HL-60 (cell line): ENCODE measurements around the gene NKD2.

Experiments
- GABPA ChIP-seq: IDR thresholded peaks from 2 replicates; pipeline ENCODE4 v1.6.1; 2012; ENCODE audit warnings: low read depth
- POLR2AphosphoS5 ChIP-seq: IDR thresholded peaks from 2 replicates; pipeline ENCODE4 v1.6.1; 2012; ENCODE audit warnings: low read depth
- TF ChIP-seq, protein P1 (sequence below): IDR thresholded peaks from one replicate; pipeline ENCODE4 v1.5.1; 2011; ENCODE audit warnings: low read length, control low read depth, inconsistent platforms; ENCODE audit not compliant: insufficient read depth

GRCh38 chr5:1033178-1033577, 24.6 kb downstream of the NKD2 start:
- TF ChIP-seq POLR2AphosphoS5, result no peak
- TF ChIP-seq, protein P1, sequence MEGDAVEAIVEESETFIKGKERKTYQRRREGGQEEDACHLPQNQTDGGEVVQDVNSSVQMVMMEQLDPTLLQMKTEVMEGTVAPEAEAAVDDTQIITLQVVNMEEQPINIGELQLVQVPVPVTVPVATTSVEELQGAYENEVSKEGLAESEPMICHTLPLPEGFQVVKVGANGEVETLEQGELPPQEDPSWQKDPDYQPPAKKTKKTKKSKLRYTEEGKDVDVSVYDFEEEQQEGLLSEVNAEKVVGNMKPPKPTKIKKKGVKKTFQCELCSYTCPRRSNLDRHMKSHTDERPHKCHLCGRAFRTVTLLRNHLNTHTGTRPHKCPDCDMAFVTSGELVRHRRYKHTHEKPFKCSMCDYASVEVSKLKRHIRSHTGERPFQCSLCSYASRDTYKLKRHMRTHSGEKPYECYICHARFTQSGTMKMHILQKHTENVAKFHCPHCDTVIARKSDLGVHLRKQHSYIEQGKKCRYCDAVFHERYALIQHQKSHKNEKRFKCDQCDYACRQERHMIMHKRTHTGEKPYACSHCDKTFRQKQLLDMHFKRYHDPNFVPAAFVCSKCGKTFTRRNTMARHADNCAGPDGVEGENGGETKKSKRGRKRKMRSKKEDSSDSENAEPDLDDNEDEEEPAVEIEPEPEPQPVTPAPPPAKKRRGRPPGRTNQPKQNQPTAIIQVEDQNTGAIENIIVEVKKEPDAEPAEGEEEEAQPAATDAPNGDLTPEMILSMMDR, result no peak
- TF ChIP-seq GABPA, result no peak
